Activated T-cell treated with anti-CD3 and anti-CD28 coated beads for 1 hour (primary cell): Measurements from ENCODE around the gene PRDM4.
A peak's percentile ranks its signal among the peaks of the same experiment; 100 is the strongest.

ENCODE experiments used
- DNase-seq: peaks from one replicate; pipeline ENCODE4 v3.0.0-alpha.2; 2020; ENCODE audit warnings: low read depth

Gene PRDM4

GRCh38 chr12:107760809-107761501 is at the start of gene PRDM4:
Gene PRDM4, minus strand, starts transcription at chr12:107761137. Its CDS starts 622 bp downstream, at chr12:107760515.
- peak; percentile 83 for DNase-seq

GRCh38 chr12:107807471-107808150 is 46.7 kb upstream of the PRDM4 start:
- DNase-seq, result no peak

- DNase-seq, result no peak
Measured at GRCh38 chr12:107805488-107806180, 44.7 kb upstream of the PRDM4 start.

GRCh38 chr12:107803092-107803491 is 42.2 kb upstream of the PRDM4 start:
- DNase-seq, result no peak

- DNase-seq, result no peak
Measured at GRCh38 chr12:107801150-107801549, 40.2 kb upstream of the PRDM4 start.

GRCh38 chr12:107798580-107798979 is 37.6 kb upstream of the PRDM4 start:
- DNase-seq, result no peak

GRCh38 chr12:107794451-107794850 is 33.5 kb upstream of the PRDM4 start:
- DNase-seq, result no peak

GRCh38 chr12:107791465-107792089 is 30.6 kb upstream of the PRDM4 start:
- DNase-seq, result no peak

- DNase-seq, result no peak
Measured at GRCh38 chr12:107788690-107789458, 27.9 kb upstream of the PRDM4 start.

- DNase-seq, result no peak
Measured at GRCh38 chr12:107788281-107788680, 27.3 kb upstream of the PRDM4 start.

- no peak for DNase-seq
Measured at GRCh38 chr12:107783406-107784376, 22.8 kb upstream of the PRDM4 start.

GRCh38 chr12:107782067-107782466 is 21.1 kb upstream of the PRDM4 start:
- no peak for DNase-seq

- DNase-seq, result no peak
Measured at GRCh38 chr12:107780298-107780697, 19.4 kb upstream of the PRDM4 start.

- DNase-seq, result no peak
Measured at GRCh38 chr12:107779077-107779831, 18.3 kb upstream of the PRDM4 start.

GRCh38 chr12:107778383-107779025 is 17.6 kb upstream of the PRDM4 start:
- no peak for DNase-seq

GRCh38 chr12:107776171-107776570 is 15.2 kb upstream of the PRDM4 start:
- DNase-seq, result no peak

- DNase-seq, result no peak
Measured at GRCh38 chr12:107775093-107775721, 14.3 kb upstream of the PRDM4 start.

- DNase-seq, result no peak
Measured at GRCh38 chr12:107774349-107775029, 13.6 kb upstream of the PRDM4 start, which contains the start of gene ASCL4. Gene ASCL4, plus strand, starts transcription at chr12:107774704. Its CDS starts 515 bp downstream, at chr12:107775219.
